ENCODE results near the gene RASAL1.

- no peak for TF ChIP-seq CTCF (conservative IDR thresholded peaks at IDR 0.05)
- TF ChIP-seq EZH2 (IDR thresholded peaks at IDR 0.05; ENCODE audit: low read depth) = no peak
Observed at GRCh38 chr12:113159937-113160336, 24.4 kb upstream of the RASAL1 start.

Measured in PC-9 (cell line).